HG03064 (cell line): ENCODE measurements around the gene EFNB3.

Source experiments
- ATAC-seq: cut with Tn5 transposase; IDR thresholded peaks from one replicate; pipeline ENCODE4 v1.9.1; 2021; ENCODE audit warnings: low read depth; ENCODE audit not compliant: unreplicated experiment

Gene EFNB3

DNA sequence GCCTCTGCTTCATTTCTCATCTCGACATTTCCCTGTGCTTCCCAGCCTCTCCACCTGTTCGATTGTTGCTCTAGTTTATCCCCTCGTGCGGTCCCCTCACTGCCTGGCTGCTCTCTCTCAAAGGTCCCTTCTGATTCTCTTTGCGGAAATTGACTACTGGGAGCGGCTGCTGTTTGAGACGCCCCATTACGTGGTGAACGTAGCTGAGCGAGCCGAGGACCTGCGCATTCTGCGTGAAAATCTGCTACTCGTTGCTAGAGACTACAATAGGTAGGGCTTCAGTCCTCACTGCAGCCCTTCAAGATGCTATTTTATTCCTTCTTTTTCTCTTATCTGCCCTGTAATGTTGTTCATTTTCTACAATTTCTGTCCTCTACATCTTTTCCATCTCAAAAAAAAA, 52.0 kb downstream of the EFNB3 start:
- ATAC-seq: no peak
